OCI-LY1 (cell line): Measurements from ENCODE around the gene PYY.

Experiments
- EZH2 ChIP-seq: fragments of 200-600 bp; sonication (generic), shearing (Covaris generic); IDR thresholded peaks from 2 replicates; pipeline ENCODE4 v1.8.0; 2017; ENCODE audit warnings: borderline replicate concordance, mixed run types, mild to moderate bottlenecking, antibody characterized with exemption, low read length, moderate library complexity, mixed read lengths
- TF ChIP-seq, protein P1 (sequence below): fragments of 200-600 bp; sonication (generic), shearing (Covaris generic); IDR thresholded peaks from 2 replicates; pipeline ENCODE4 v1.5.1; 2017; ENCODE audit warnings: mild to moderate bottlenecking, antibody characterized with exemption, low read length, moderate library complexity, mixed read lengths

DNA sequence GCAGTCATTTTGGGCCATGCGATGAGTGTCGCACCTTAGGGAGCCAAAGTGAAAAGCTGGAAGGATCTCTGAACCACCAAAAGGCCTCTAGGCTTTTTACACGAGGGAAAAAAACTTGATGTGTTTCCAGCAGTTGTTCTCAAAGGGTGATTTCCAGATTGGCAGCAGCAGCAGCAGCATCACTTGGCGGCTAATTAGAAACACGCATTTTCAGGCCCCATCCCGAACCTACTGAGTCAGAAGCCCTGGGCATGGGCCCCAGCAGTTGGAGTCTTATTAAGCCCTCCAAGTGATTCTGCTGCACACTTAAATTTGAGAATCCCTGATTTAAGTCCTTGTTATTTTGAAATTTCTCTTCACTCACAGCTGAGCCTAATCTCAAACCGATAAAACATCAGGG, 25.3 kb upstream of the PYY start:
- TF ChIP-seq, protein P1, sequence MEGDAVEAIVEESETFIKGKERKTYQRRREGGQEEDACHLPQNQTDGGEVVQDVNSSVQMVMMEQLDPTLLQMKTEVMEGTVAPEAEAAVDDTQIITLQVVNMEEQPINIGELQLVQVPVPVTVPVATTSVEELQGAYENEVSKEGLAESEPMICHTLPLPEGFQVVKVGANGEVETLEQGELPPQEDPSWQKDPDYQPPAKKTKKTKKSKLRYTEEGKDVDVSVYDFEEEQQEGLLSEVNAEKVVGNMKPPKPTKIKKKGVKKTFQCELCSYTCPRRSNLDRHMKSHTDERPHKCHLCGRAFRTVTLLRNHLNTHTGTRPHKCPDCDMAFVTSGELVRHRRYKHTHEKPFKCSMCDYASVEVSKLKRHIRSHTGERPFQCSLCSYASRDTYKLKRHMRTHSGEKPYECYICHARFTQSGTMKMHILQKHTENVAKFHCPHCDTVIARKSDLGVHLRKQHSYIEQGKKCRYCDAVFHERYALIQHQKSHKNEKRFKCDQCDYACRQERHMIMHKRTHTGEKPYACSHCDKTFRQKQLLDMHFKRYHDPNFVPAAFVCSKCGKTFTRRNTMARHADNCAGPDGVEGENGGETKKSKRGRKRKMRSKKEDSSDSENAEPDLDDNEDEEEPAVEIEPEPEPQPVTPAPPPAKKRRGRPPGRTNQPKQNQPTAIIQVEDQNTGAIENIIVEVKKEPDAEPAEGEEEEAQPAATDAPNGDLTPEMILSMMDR, result no peak
- TF ChIP-seq EZH2, result no peak
